Transverse colon (tissue), 4 donors: ENCODE results near the gene FBXO44. TPM values are rescaled to one million over a fixed set of nuclear protein-coding genes. Genes with fewer than 3 reads are reported as not detected.

ENCODE experiments used
- DNase-seq: peaks from one replicate; pipeline ENCODE4 v3.0.0-alpha.2; 2019
- H3K27ac ChIP-seq, 4 donors: fragments of 200-600 bp; sonication (generic); 2 replicates each; pipeline ENCODE4 v1.5.1; 2016 to 2018; ENCODE audit warnings: inconsistent platforms in 4 of 4
- H3K27me3 ChIP-seq: fragments of 200-600 bp; sonication (generic); 2 replicates; pipeline ENCODE4 v1.5.1; 2017; ENCODE audit warnings: inconsistent platforms
- H3K36me3 ChIP-seq, 4 donors: fragments of 200-600 bp; sonication (generic); 2 replicates each; pipeline ENCODE4 v1.5.1; 2017 to 2019; ENCODE audit warnings: inconsistent platforms in 4 of 4
- H3K4me1 ChIP-seq, 4 donors: fragments of 200-600 bp; sonication (generic); 2 replicates each; pipeline ENCODE4 v1.5.1; 2017 to 2020; ENCODE audit warnings: inconsistent platforms in 4 of 4
- H3K4me3 ChIP-seq, 4 donors: fragments of 200-600 bp; sonication (generic); 1 replicate in 1 of 4; 2 replicates in 3 of 4; pipeline versions ENCODE4 v1.5.1 to v1.6.1; 2017 to 2019; ENCODE audit warnings: inconsistent platforms in 4 of 4
- H3K9me3 ChIP-seq, 2 donors: fragments of 200-600 bp; sonication (generic); 2 replicates each; pipeline ENCODE4 v1.5.1; 2017 to 2019; ENCODE audit warnings: inconsistent platforms in 2 of 2
- EP300 ChIP-seq: sonication (generic); formaldehyde crosslinking; IDR thresholded peaks from one replicate; pipeline ENCODE4 v1.6.1; 2017; ENCODE audit warnings: antibody characterized with exemption, low read depth
- POLR2A ChIP-seq: fragments of 450-650 bp; IDR thresholded peaks from one replicate; pipeline ENCODE4 v1.6.1; 2016; ENCODE audit warnings: antibody characterized with exemption, mild to moderate bottlenecking, moderate library complexity
- POLR2AphosphoS5 ChIP-seq, 3 donors: sonication (generic); formaldehyde crosslinking; IDR thresholded peaks; one replicate each; pipeline ENCODE4 v1.6.1; 2016; ENCODE audit warnings: antibody characterized with exemption in 3 of 3
- WGBS, 2 donors: methylation state at CpG; one replicate each; pipeline ENCODE4 v1.1.5; 2018; ENCODE audit warnings: low coverage in 1 of 2; 5-methylcytosine and 5-hydroxymethylcytosine counted together
- in situ Hi-C, 4 donors: fragments of 200-750 bp; cut with MboI; loops; one replicate each; pipeline versions ENCODE4 v1.15.0 to v1.15.1; 2017; ENCODE audit warnings: low sequenced_read_pairs in 3 of 4, low pct_ligation_motif_present in 1 of 4, low pct_unique_long_range_greater_than_20kb in 1 of 4
- intact Hi-C: fragments of 100-400 bp; cut with DNase I; formaldehyde crosslinking; loops from one replicate; pipeline ENCODE4 v1.15.1; 2023; ENCODE audit warnings: low total_unique reads
- total RNA-seq, 4 donors: library from RNA; depleted of rRNA; stranded (reverse); fragments of >200 nt; gene quantifications; one replicate each; pipeline ENCODE4 v1.1.0, GENCODE V29; 2016
- TF ChIP-seq, protein P1 (sequence below), 5 experiments: fragments of 200-600 bp in 3 of 5; fragments of 450-650 bp in 2 of 5; sonication (generic) in 3 of 5; IDR thresholded peaks; 1 replicate in 2 of 5; 2 replicates in 3 of 5; pipeline ENCODE4 v1.5.1; 2016 to 2017; ENCODE audit warnings: antibody characterized with exemption in 5 of 5, inconsistent platforms in 3 of 5, mild to moderate bottlenecking in 2 of 5, moderate library complexity in 1 of 5

FBXO44 gene
- total RNA-seq, 4 donors from 2014 or later: 3.2 to 10.5 (median 6.9) TPM

GRCh38 chr1:11680270-11681070, 25.8 kb downstream of the FBXO44 start:
- WGBS, 2 donors: 11% methylated on average over 56 of the region's 65 CpGs; no CpG with 5 or more reads in 1 of the 2 donors
- intact Hi-C loops: no loop called here
- Histone ChIP-seq H3K4me1 (peaks cover 5 to 18% (median 12%) of the 10 kb centered on the region in 4 donors), H3K4me3 (peak overlapping the region; percentile 55 to 91 (median 76)), H3K27ac (peak overlapping the region; percentile 75 to 84 (median 84)), H3K36me3 (no peaks in the 10 kb centered on the region), H3K9me3 (no peaks in the 10 kb centered on the region), H3K27me3 (peaks cover 14% of the 10 kb centered on the region)
- peak; percentile 22 for DNase-seq
- TF ChIP-seq POLR2A: no peak
- no peak for TF ChIP-seq POLR2AphosphoS5 (IDR thresholded peaks at IDR 0.05)
- no peak for TF ChIP-seq EP300
- TF ChIP-seq, protein P1, sequence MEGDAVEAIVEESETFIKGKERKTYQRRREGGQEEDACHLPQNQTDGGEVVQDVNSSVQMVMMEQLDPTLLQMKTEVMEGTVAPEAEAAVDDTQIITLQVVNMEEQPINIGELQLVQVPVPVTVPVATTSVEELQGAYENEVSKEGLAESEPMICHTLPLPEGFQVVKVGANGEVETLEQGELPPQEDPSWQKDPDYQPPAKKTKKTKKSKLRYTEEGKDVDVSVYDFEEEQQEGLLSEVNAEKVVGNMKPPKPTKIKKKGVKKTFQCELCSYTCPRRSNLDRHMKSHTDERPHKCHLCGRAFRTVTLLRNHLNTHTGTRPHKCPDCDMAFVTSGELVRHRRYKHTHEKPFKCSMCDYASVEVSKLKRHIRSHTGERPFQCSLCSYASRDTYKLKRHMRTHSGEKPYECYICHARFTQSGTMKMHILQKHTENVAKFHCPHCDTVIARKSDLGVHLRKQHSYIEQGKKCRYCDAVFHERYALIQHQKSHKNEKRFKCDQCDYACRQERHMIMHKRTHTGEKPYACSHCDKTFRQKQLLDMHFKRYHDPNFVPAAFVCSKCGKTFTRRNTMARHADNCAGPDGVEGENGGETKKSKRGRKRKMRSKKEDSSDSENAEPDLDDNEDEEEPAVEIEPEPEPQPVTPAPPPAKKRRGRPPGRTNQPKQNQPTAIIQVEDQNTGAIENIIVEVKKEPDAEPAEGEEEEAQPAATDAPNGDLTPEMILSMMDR (IDR thresholded peaks at IDR 0.05): no peak
- in situ Hi-C loops: no loop called here

- TF ChIP-seq POLR2AphosphoS5 (IDR thresholded peaks at IDR 0.05) (peak; percentile 54 to 80 (median 75)), EP300 (no peak), POLR2A (peak; percentile 36)
- TF ChIP-seq, protein P1 (IDR thresholded peaks at IDR 0.05): no peak
- H3K4me3 ChIP-seq: peak within 1 kb of the TSS; percentile 55 to 91 (median 76)
- intact Hi-C loops: no loop called here
- peak within 1 kb of the TSS; percentile 75 to 84 (median 84) for H3K27ac ChIP-seq
- WGBS, 2 donors: 1% methylated on average over 52 of the region's 71 CpGs; no CpG with 5 or more reads in 1 of the 2 donors
- peaks cover 20% of the 10 kb centered on the region for H3K27me3 ChIP-seq
- no peaks in the 10 kb centered on the region for H3K36me3 ChIP-seq
- H3K9me3 ChIP-seq: no peaks in the 10 kb centered on the region
- peak; percentile 90 for DNase-seq
- peaks cover 5 to 18% (median 12%) of the 10 kb centered on the region in 4 donors for H3K4me1 ChIP-seq
- in situ Hi-C loops: no loop called here
Measured at GRCh38 chr1:11681071-11681771, 26.5 kb downstream of the FBXO44 start, which contains the start of gene MAD2L2. Gene MAD2L2 (minus strand): TSS chr1:11681148. CDS start chr1:11680601, 547 bp downstream.

DNA sequence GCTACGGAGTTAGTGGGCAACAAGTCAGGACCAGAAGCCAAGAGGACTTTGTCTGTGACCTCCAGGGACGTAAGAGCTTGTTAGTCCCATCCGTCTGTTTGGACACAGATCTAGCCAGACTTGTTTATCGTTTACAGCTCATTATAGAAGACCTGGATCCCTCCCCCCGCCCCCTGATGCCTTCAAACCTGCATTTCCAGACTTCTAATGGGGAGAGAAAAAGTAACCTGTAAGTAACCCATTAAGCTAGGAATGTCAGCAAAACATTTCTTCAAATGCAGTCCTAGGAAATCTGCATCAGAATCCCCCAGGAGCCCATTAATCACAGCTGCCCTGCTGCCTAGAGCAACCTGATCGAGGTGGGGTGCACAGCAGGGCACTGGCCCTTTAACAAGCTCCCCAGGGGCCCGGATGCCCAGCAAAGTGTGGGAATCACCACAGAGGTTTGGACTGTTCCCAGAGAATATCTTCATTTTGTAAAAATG, 27.7 kb downstream of the FBXO44 start:
- no peak for DNase-seq
- Histone ChIP-seq H3K36me3 (no peaks in the 10 kb centered on the region), H3K9me3 (no peaks in the 10 kb centered on the region), H3K4me1 (peaks cover 5 to 18% (median 12%) of the 10 kb centered on the region in 4 donors), H3K4me3 (no peak overlapping the region), H3K27ac (no peak overlapping the region), H3K27me3 (peaks cover 28% of the 10 kb centered on the region)
- WGBS, 2 donors: 43% methylated on average over 7 of the region's 7 CpGs; no CpG with 5 or more reads in 1 of the 2 donors
- no peak for TF ChIP-seq POLR2A
- no peak for TF ChIP-seq POLR2AphosphoS5 (IDR thresholded peaks at IDR 0.05)
- TF ChIP-seq, protein P1 (IDR thresholded peaks at IDR 0.05): no peak
- TF ChIP-seq EP300: no peak
- intact Hi-C loops (no loop called here), in situ Hi-C loops (no loop called here)

- in situ Hi-C loops (no loop called here), intact Hi-C loops (no loop called here)
- 67% methylated on average over 1 of the region's 1 CpG; no CpG with 5 or more reads in 1 of the 2 donors for WGBS, 2 donors
- no peak for TF ChIP-seq POLR2A
- no peak for DNase-seq
- Histone ChIP-seq H3K9me3 (no peaks in the 10 kb centered on the region), H3K36me3 (no peaks in the 10 kb centered on the region), H3K27ac (no peak overlapping the region), H3K4me3 (no peak overlapping the region), H3K27me3 (peaks cover 28% of the 10 kb centered on the region), H3K4me1 (peaks cover 5 to 18% (median 12%) of the 10 kb centered on the region in 4 donors)
Measured at GRCh38 chr1:11682799-11683198, 28.1 kb downstream of the FBXO44 start.
